CD4-positive, alpha-beta T cell treated with Interferon alpha-2 for 1 hour (primary cell): Measurements from ENCODE around the gene BLOC1S4.
A peak's percentile ranks its signal among the peaks of the same experiment; 100 is the strongest.

Experiments
- DNase-seq, 2 donors: peaks; one replicate each; pipeline ENCODE4 v3.0.0-alpha.2; 2020 to 2022

The BLOC1S4 gene

GRCh38 chr4:6692806-6693205, 23.2 kb upstream of the BLOC1S4 start:
- DNase-seq, result no peak

- no peak for DNase-seq
Measured at GRCh38 chr4:6693231-6694176, 22.5 kb upstream of the BLOC1S4 start, which contains the start of gene S100P. Gene S100P (plus strand): TSS chr4:6693878. CDS start chr4:6693933, 55 bp downstream.

GRCh38 chr4:6694177-6694901, 21.6 kb upstream of the BLOC1S4 start:
- peak; percentile 18 to 50 for DNase-seq

GRCh38 chr4:6695660-6696610, 20.0 kb upstream of the BLOC1S4 start:
- DNase-seq, result peak; percentile 35 to 70

GRCh38 chr4:6696611-6697010, 19.4 kb upstream of the BLOC1S4 start:
- no peak for DNase-seq

GRCh38 chr4:6697131-6697530, 18.8 kb upstream of the BLOC1S4 start:
- DNase-seq, result no peak

- DNase-seq, result no peak
Measured at GRCh38 chr4:6699388-6699787, 16.6 kb upstream of the BLOC1S4 start.

GRCh38 chr4:6699903-6700302, 16.1 kb upstream of the BLOC1S4 start:
- no peak for DNase-seq

GRCh38 chr4:6701371-6701770, 14.6 kb upstream of the BLOC1S4 start:
- DNase-seq, result peak; percentile 19 to 62

- DNase-seq, result no peak
Measured at GRCh38 chr4:6702761-6703160, 13.2 kb upstream of the BLOC1S4 start.

- no peak for DNase-seq
Measured at GRCh38 chr4:6703786-6704185, 12.2 kb upstream of the BLOC1S4 start.

GRCh38 chr4:6705646-6706045, 10.3 kb upstream of the BLOC1S4 start:
- no peak for DNase-seq

- no peak for DNase-seq
Measured at GRCh38 chr4:6706173-6706572, 9.8 kb upstream of the BLOC1S4 start.

GRCh38 chr4:6709230-6710114, 6.5 kb upstream of the BLOC1S4 start, which contains the start of gene MRFAP1L1:
Gene MRFAP1L1 (minus strand): TSS chr4:6709865. CDS start chr4:6709629, 236 bp downstream.
- peak; percentile 96 to 97 for DNase-seq

- DNase-seq, result no peak
Measured at GRCh38 chr4:6710282-6710681, 5.7 kb upstream of the BLOC1S4 start.

- no peak for DNase-seq
Measured at GRCh38 chr4:6710996-6711395, 5.0 kb upstream of the BLOC1S4 start.

- DNase-seq, result no peak
Measured at GRCh38 chr4:6714954-6715353, 1.0 kb upstream of the BLOC1S4 start.

- no peak for DNase-seq
Measured at GRCh38 chr4:6715704-6716017, 313 bp upstream of the BLOC1S4 start.

- no peak for DNase-seq
Measured at GRCh38 chr4:6716958-6717655, 1.1 kb downstream of the BLOC1S4 start.

- no peak for DNase-seq
Measured at GRCh38 chr4:6718932-6719610, 3.1 kb downstream of the BLOC1S4 start.
